ENCODE measurements around the gene NKX1-1.
"Not testable (repeated sequence)": the region's sequence is repeated elsewhere in the genome, so short reads cannot be mapped to it uniquely, and the experiment has no call there.

DNA sequence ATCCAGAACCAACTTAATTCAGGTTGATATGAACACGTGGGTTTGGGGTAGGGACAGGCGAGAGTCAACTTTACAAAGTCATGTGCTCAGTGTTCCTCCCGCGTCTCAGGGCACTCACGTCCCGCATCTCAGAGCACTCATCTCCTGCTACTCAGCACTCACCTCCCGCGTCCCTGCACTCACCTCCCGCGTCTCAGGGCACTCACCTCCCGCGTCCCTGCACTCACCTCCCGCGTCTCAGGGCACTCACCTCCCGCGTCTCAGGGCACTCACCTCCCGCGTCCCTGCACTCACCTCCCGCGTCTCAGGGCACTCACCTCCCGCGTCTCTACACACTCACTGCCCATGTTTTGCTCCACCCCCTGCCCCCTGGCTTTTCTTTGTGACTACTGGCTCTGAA, 33.7 kb downstream of the NKX1-1 start:
- not testable (repeated sequence) for TF ChIP-seq POLR2A (IDR thresholded peaks at IDR 0.05; ENCODE audit: extremely low read depth, insufficient read length); MYC (IDR thresholded peaks at IDR 0.05; ENCODE audit: low read depth, low read length)
- TF ChIP-seq, protein P1, sequence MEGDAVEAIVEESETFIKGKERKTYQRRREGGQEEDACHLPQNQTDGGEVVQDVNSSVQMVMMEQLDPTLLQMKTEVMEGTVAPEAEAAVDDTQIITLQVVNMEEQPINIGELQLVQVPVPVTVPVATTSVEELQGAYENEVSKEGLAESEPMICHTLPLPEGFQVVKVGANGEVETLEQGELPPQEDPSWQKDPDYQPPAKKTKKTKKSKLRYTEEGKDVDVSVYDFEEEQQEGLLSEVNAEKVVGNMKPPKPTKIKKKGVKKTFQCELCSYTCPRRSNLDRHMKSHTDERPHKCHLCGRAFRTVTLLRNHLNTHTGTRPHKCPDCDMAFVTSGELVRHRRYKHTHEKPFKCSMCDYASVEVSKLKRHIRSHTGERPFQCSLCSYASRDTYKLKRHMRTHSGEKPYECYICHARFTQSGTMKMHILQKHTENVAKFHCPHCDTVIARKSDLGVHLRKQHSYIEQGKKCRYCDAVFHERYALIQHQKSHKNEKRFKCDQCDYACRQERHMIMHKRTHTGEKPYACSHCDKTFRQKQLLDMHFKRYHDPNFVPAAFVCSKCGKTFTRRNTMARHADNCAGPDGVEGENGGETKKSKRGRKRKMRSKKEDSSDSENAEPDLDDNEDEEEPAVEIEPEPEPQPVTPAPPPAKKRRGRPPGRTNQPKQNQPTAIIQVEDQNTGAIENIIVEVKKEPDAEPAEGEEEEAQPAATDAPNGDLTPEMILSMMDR (IDR thresholded peaks at IDR 0.05; ENCODE audit: low read depth, low read length), result not testable (repeated sequence)
- TF ChIP-seq, protein P2, sequence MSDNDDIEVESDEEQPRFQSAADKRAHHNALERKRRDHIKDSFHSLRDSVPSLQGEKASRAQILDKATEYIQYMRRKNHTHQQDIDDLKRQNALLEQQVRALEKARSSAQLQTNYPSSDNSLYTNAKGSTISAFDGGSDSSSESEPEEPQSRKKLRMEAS (IDR thresholded peaks at IDR 0.05; ENCODE audit: low read depth, low read length), result not testable (repeated sequence)
